Activated naive CD4-positive, alpha-beta T cell treated with anti-CD3 and anti-CD28 coated beads for 36 hours (primary cell): Measurements from ENCODE around the gene RYK. TPM values are rescaled to one million over a fixed set of nuclear protein-coding genes. Genes with fewer than 3 reads are reported as not detected.
A peak's percentile ranks its signal among the peaks of the same experiment; 100 is the strongest.
"Not testable (repeated sequence)": the region's sequence is repeated elsewhere in the genome, so short reads cannot be mapped to it uniquely, and the experiment has no call there.

ENCODE experiments used
- CTCF ChIA-PET: fragments of 350-600 bp; sonication (Branson Sonifier 250); formaldehyde crosslinking; loops from one replicate; lab custom pipeline; 2021; ENCODE audit warnings: antibody characterized with exemption; lab: Charles Lee
- DNase-seq: peaks from one replicate; pipeline ENCODE4 v3.0.0-alpha.2; 2020
- H3K27ac Mint-ChIP-seq: one replicate; pipeline ENCODE4 v1.8.0; 2021; ENCODE audit warnings: mild to moderate bottlenecking, mixed read lengths
- H3K27me3 Mint-ChIP-seq: one replicate; pipeline ENCODE4 v1.8.0; 2021; ENCODE audit warnings: low read depth, mixed read lengths
- H3K36me3 Mint-ChIP-seq: one replicate; pipeline ENCODE4 v1.8.0; 2021; ENCODE audit warnings: low read depth, mixed read lengths
- H3K4me1 Mint-ChIP-seq: one replicate; pipeline ENCODE4 v1.8.0; 2021; ENCODE audit warnings: low read depth, mixed read lengths
- H3K4me3 Mint-ChIP-seq: one replicate; pipeline ENCODE4 v1.8.0; 2021; ENCODE audit warnings: mild to moderate bottlenecking, moderate library complexity, mixed read lengths
- H3K9me3 Mint-ChIP-seq: one replicate; pipeline ENCODE4 v1.8.0; 2021; ENCODE audit warnings: mixed read lengths
- intact Hi-C: fragments of 100-400 bp; cut with micrococcal nuclease; formaldehyde crosslinking; loops from one replicate; pipeline ENCODE4 v1.15.1; 2023
- total RNA-seq, 2 experiments: library from RNA; stranded (reverse); gene quantifications; one replicate each; pipeline ENCODE4 v1.2.3, GENCODE V29; 2021

Gene RYK
- total RNA-seq, 2 experiments from 2014 or later = 19.5 to 19.7 TPM

DNA sequence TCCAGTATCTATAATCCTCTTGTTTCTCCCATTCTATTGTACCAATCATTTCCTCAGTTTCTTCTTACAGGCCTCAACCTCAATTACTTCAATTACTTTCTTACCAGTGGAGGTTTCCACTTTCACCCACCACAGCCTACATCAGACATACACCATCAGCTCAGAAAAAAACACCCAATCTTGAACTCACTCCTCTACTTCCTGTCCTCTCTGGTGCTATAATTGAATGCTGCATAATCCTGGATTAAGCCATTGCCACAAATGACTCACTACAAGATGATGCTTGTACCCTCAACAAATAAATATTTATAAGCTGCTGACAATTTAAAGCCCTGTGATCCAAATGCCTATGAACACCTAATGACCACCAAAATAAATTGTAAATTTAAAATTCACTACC is 18.5 kb downstream of the RYK start:
- Mint-ChIP-seq H3K4me1 (peaks cover 77% of the 10 kb centered on the region), H3K27me3 (no peaks in the 10 kb centered on the region), H3K4me3 (no peak overlapping the region), H3K9me3 (no peaks in the 10 kb centered on the region), H3K36me3 (peaks cover 2% of the 10 kb centered on the region), H3K27ac (peak overlapping the region; percentile 11)
- intact Hi-C loops = loop anchor here (10.0 kb wide), 1 partner anchor 787 kb away; no protein-coding TSS in a partner anchor
- CTCF ChIA-PET = interaction anchor here (1.9 to 2.4 kb wide), 3 partner anchors 9 to 35 kb away, joined by 4 to 11 read pairs (median 6); no protein-coding TSS in a partner anchor
- peak; percentile 26 for DNase-seq

DNA sequence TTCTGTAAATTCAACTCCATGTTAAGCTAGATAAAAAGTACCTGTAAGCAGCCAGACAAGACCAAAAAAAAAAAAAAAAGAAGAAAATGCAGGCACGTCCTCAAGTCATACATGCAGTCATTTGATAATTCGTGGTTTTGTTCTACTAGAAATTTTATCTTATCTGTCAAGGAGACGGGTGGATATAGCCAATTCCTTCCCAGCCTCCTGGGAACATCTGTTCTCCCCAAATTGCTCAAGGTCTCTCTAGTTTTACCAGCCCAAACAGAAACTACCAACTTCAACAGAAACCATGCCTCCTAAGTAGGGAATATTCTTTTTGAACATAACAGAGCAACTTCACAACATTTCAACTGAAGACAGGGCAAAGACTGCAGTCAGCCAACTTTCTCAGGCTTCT is 19.5 kb downstream of the RYK start:
- no peak for DNase-seq
- Mint-ChIP-seq H3K36me3 (peaks cover 2% of the 10 kb centered on the region), H3K9me3 (no peaks in the 10 kb centered on the region), H3K4me3 (no peak overlapping the region), H3K27me3 (no peaks in the 10 kb centered on the region), H3K27ac (peak overlapping the region; percentile 11), H3K4me1 (peaks cover 75% of the 10 kb centered on the region)
- CTCF ChIA-PET = interaction anchor here (1.9 to 2.4 kb wide), 3 partner anchors 10 to 33 kb away, joined by 4 to 11 read pairs (median 6); no protein-coding TSS in a partner anchor
- intact Hi-C loops = loop anchor here (10.0 kb wide), 1 partner anchor 786 kb away; no protein-coding TSS in a partner anchor

DNA sequence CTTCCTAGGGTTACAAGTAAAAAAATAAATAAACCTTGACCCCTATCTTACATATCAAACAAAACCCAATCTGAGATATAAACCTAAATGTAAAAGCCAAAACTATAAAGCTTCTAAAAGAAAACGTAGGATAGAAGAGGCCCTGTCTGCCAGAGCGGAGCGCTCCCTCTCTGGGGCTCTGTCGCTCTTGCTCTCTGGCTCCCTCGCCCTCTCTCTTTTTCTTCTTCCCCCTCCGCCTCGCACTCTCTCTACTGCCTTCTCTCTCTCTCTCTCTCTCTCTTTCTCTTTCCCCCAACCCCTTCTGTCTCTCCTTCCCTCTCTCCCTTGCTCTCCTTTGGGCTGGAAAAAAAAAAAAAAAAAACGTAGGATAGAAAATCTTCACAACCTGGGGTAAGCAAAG is 21.6 kb downstream of the RYK start:
- intact Hi-C loops = no loop called here
- H3K4me3 Mint-ChIP-seq = no peak overlapping the region
- H3K4me1 Mint-ChIP-seq = peaks cover 65% of the 10 kb centered on the region
- H3K9me3 Mint-ChIP-seq = no peaks in the 10 kb centered on the region
- CTCF ChIA-PET = interaction anchor here (0.6 to 1.2 kb wide), 4 partner anchors 10 to 24 kb away, joined by 3 to 5 read pairs (median 4); no protein-coding TSS in a partner anchor
- no peaks in the 10 kb centered on the region for H3K27me3 Mint-ChIP-seq
- no peak overlapping the region for H3K27ac Mint-ChIP-seq
- no peak for DNase-seq
- peaks cover 2% of the 10 kb centered on the region for H3K36me3 Mint-ChIP-seq

DNA sequence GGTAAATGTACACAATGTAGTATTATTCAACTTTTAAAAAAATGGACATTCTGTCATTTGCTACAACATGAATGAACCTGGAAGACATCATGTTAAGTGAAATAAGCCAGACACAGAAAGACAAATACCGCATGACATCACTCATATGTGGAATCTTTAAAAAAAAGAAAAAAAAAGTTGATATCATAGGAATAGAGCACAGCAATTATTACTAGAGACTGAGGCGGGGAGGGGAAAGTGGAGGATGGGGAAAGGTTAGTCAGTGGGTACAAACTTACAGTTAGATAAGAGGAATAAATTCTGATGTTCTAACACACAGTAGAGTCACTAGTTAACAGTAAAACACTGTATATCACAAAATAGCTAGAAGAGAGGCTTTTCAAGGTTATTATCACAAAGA is 22.2 kb downstream of the RYK start:
- H3K4me3 Mint-ChIP-seq = no peak overlapping the region
- H3K9me3 Mint-ChIP-seq = no peaks in the 10 kb centered on the region
- peaks cover 2% of the 10 kb centered on the region for H3K36me3 Mint-ChIP-seq
- CTCF ChIA-PET = interaction anchor here (0.6 to 7.8 kb wide), 2 partner anchors 11 to 15 kb away, joined by 4 to 68 read pairs; no protein-coding TSS in a partner anchor
- DNase-seq = no peak
- H3K27ac Mint-ChIP-seq = no peak overlapping the region
- H3K4me1 Mint-ChIP-seq = peaks cover 70% of the 10 kb centered on the region
- no peaks in the 10 kb centered on the region for H3K27me3 Mint-ChIP-seq
- intact Hi-C loops = no loop called here

DNA sequence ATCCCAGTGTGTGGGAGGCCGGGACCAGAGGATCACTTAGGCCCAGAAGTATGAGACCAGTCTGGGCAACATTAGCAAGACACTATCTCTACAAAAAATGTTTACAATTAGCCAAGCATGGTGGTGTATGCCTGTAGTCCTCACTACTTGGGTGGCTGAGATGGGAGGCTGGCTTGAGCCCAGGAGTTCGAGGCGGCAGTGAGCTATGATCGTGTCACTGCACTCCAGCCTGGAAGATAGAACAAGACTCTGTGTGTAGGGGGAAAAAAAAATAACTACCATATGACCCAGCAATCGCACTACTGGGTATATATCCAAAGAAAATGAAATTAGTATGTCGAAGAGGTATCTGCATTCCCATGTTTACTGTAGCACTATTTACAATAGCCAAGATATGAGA is 22.6 kb downstream of the RYK start:
- CTCF ChIA-PET = interaction anchor here (0.6 to 7.8 kb wide), 3 partner anchors 11 to 245 kb away, joined by 3 to 68 read pairs (median 4); no protein-coding TSS in a partner anchor
- Mint-ChIP-seq H3K4me1 (peaks cover 72% of the 10 kb centered on the region), H3K9me3 (no peaks in the 10 kb centered on the region), H3K36me3 (peaks cover 2% of the 10 kb centered on the region), H3K27ac (no peak overlapping the region), H3K27me3 (no peaks in the 10 kb centered on the region), H3K4me3 (no peak overlapping the region)
- intact Hi-C loops = no loop called here
- DNase-seq = no peak

DNA sequence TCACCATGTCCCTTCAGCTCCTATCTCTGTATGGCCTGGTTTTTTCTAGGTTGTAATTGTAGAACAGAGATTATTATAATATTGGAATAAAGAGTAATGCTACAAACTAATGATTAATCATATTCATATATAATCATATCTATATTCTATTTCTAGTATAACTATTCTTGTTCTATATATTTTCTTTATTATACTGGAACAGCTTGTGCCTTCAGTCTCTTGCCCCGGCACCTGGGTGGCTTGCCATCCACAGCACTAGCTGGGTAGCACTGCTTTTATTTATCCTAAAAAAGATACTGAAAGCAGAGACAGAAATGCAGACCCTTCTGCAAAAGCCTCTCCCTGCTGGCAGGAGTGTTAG is 25.9 kb downstream of the RYK start:
- not testable (repeated sequence) for H3K27me3 Mint-ChIP-seq, DNase-seq, H3K4me3 Mint-ChIP-seq, H3K27ac Mint-ChIP-seq, H3K36me3 Mint-ChIP-seq, H3K9me3 Mint-ChIP-seq
- intact Hi-C loops = loop anchor here (1.0 kb wide), 4 partner anchors 11 to 70 kb away; no protein-coding TSS in a partner anchor
- peaks cover 43% of the 10 kb centered on the region for H3K4me1 Mint-ChIP-seq
- CTCF ChIA-PET = interaction anchor here (0.8 to 7.8 kb wide), 12 partner anchors 9 to 37 kb away, joined by 3 to 68 read pairs (median 6); no protein-coding TSS in a partner anchor

DNA sequence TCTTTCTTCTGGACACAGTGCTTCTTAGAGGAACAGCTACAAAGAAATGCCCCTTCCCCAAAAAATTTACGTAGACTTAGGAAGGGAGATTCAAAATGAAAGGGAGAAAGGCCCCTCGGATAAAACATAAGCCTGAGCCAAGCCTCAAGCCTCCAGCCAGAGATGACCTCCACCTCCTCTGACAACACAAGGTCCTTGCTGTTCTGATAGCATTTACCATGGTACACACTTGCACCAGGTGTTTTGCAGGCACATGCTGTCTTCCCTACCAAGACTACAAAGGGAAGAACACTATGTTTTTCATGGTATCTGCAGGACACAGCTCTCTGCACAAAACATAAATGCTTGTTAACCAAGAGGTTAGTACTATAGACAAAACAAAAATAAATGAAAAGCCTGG is 27.8 kb downstream of the RYK start:
- intact Hi-C loops = no loop called here
- Mint-ChIP-seq H3K27me3 (no peaks in the 10 kb centered on the region), H3K27ac (no peak overlapping the region), H3K36me3 (peaks cover 8% of the 10 kb centered on the region), H3K9me3 (no peaks in the 10 kb centered on the region), H3K4me3 (no peak overlapping the region), H3K4me1 (peaks cover 30% of the 10 kb centered on the region)
- CTCF ChIA-PET = interaction anchor here (0.6 to 7.8 kb wide), 4 partner anchors 9 to 323 kb away, joined by 3 to 68 read pairs (median 6); no protein-coding TSS in a partner anchor
- no peak for DNase-seq

DNA sequence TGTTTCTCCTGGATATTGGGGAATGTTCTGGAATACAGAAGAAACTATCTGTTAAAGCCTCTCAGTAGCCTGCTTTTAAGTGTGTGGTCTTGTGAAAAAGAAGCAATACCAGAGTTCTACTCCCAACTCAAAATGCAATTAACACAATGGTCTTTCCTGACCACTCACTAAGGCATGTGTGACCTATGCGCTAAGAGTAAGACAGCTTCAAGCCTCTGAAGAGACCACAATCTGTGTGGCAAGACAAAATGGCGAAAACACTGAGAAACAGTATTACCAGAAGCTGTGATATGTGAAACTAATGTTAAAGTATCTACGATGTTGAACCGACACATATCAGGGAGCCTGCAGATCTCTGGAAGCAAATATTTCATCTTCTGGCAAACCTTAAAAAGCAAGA is 33.8 kb downstream of the RYK start:
- no peak overlapping the region for H3K27ac Mint-ChIP-seq
- no peaks in the 10 kb centered on the region for H3K9me3 Mint-ChIP-seq
- peaks cover 25% of the 10 kb centered on the region for H3K4me1 Mint-ChIP-seq
- H3K36me3 Mint-ChIP-seq = peaks cover 10% of the 10 kb centered on the region
- no peak overlapping the region for H3K4me3 Mint-ChIP-seq
- no peak for DNase-seq
- CTCF ChIA-PET = interaction anchor here (1.1 to 1.2 kb wide), 2 partner anchors 9 to 38 kb away, joined by 4 read pairs; no protein-coding TSS in a partner anchor
- no peaks in the 10 kb centered on the region for H3K27me3 Mint-ChIP-seq
- intact Hi-C loops = no loop called here

DNA sequence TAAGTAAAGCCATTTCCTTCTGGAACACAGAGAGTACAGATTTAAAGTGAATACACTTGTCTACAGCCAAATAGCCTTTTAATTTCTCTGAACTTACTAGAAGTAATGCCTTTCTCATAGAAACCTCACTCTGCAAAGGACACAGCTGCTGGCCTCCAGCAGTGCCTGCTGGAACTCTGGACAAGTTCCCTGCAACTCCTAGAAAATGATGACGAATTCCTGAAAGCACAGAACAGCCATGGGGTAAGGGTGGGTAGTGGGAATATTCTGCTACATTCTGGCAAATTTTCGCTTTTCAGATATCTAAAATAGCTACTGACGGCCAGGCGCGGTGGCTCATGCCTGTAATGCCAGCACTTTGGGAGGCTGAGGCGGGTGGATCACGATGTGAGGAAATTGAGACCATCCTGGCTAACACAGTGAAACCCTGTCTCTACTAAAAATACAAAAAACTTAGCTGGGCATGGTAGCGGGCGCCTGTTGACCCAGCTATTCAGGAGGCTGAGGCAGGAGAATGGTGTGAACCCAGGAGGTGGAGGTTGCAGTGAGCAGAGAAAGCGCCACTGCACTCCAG is 34.4 kb downstream of the RYK start:
- Mint-ChIP-seq H3K36me3 (peaks cover 9% of the 10 kb centered on the region), H3K9me3 (no peaks in the 10 kb centered on the region), H3K27ac (no peak overlapping the region), H3K4me3 (no peak overlapping the region), H3K4me1 (peaks cover 25% of the 10 kb centered on the region), H3K27me3 (no peaks in the 10 kb centered on the region)
- DNase-seq = no peak
- CTCF ChIA-PET = interaction anchor here (0.6 to 1.6 kb wide), 6 partner anchors 10 to 333 kb away, joined by 3 to 5 read pairs (median 4); no protein-coding TSS in a partner anchor
- intact Hi-C loops = no loop called here

DNA sequence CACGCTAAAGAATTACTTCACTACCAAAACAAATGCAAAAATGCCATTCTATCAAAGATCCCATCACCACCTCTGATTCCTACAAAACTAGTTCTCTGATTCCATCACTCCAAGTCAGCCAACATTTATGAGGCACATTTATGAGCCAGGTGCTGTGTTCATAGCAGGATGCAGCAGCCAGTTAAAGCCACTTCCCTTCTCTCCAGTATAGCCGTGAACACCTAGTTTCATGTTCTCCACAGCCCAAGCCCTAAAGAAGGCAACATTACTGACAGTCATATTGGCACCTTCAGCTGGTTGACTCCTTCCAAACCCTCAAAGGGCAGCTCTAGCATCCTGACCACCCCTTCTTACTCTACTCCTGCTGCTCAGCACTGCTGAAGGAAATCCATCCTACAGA is 36.4 kb downstream of the RYK start:
- Mint-ChIP-seq H3K36me3 (peaks cover 17% of the 10 kb centered on the region), H3K27me3 (no peaks in the 10 kb centered on the region), H3K9me3 (no peaks in the 10 kb centered on the region), H3K4me3 (no peak overlapping the region), H3K4me1 (peaks cover 28% of the 10 kb centered on the region), H3K27ac (no peak overlapping the region)
- no peak for DNase-seq
- intact Hi-C loops = loop anchor here (5.0 kb wide), 1 partner anchor 552 kb away; the partner anchor contains the start of gene TOPBP1
- CTCF ChIA-PET = interaction anchor here (0.7 to 9.0 kb wide), 7 partner anchors 10 to 263 kb away, joined by 3 to 81 read pairs (median 24); no protein-coding TSS in a partner anchor

DNA sequence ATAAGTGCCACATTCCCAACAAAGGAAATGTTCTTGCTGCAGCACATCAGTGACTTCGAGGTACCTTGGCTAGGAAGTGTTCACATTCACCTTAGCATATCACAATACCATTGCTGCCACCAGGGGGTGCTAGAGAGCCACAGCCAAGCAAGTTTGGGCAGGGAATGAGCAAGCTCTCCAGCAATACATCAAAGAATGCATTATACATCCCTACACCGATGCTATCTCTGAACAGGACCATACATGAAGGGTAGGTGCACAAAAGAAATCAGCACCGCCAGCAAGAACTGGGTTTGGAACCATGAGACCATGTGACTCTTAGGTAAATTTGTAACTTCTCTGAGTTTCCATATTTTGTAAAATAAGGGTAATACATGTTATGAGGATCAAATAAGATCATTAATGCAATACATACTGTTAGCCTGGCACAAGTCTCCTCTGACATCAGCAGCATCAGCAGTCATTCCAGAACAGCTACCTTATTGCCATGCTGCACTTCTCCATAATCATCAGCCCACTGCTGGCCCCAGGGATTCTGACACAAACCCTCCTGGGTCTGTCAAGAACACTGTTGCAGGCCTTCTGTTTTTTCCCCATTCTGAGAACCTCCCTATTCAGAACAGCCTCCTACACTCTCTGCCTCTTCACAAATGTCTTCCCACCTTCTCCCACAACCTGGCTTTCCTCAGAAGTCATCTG is 37.5 kb downstream of the RYK start:
- Mint-ChIP-seq H3K9me3 (no peaks in the 10 kb centered on the region), H3K27me3 (no peaks in the 10 kb centered on the region), H3K4me3 (no peak overlapping the region), H3K27ac (no peak overlapping the region), H3K36me3 (peaks cover 18% of the 10 kb centered on the region), H3K4me1 (peaks cover 23% of the 10 kb centered on the region)
- intact Hi-C loops = loop anchor here (1.0 to 5.0 kb wide), 11 partner anchors 11 to 551 kb away; partner anchors contain the start of genes AMOTL2, RYK and TOPBP1
- CTCF ChIA-PET = interaction anchor here (0.7 to 9.0 kb wide), 29 partner anchors 12 to 276 kb away, joined by 3 to 81 read pairs (median 6); no protein-coding TSS in a partner anchor
- peak; percentile 95 for DNase-seq

DNA sequence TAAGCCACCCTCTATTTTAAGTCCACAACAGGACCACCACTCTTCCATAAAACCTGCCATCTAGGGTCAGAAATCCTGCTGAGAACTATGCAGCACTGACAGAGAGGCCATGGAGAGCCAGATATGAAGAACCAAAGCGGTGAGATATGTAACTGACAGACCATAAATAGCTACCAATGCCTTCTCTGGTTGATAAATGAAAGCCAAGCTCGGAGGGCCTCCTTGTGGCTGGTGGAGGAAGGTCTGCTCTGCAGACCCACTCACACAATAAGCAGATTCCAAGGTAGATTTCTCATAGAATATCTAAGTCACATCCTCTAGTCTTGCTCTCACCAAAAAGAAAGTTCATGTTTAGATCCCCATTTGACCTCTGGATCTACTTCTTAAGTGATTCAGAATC is 38.9 kb downstream of the RYK start:
- Mint-ChIP-seq H3K36me3 (peaks cover 16% of the 10 kb centered on the region), H3K27ac (no peak overlapping the region), H3K4me3 (no peak overlapping the region), H3K9me3 (no peaks in the 10 kb centered on the region), H3K27me3 (no peaks in the 10 kb centered on the region), H3K4me1 (peaks cover 21% of the 10 kb centered on the region)
- CTCF ChIA-PET = interaction anchor here (0.6 to 9.0 kb wide), 27 partner anchors 11 to 271 kb away, joined by 3 to 81 read pairs (median 6); no protein-coding TSS in a partner anchor
- peak; percentile 24 for DNase-seq
- intact Hi-C loops = loop anchor here (1.0 to 5.0 kb wide), 3 partner anchors 163 to 549 kb away; partner anchors contain the start of genes AMOTL2 and TOPBP1
